Immature natural killer cell (primary cell): ENCODE measurements around the gene AQP1. TPM values are rescaled to one million over a fixed set of nuclear protein-coding genes. Genes with fewer than 3 reads are reported as not detected.

Source experiments
- DNase-seq, 3 donors: peaks; one replicate each; pipeline ENCODE4 v3.0.0; 2022; ENCODE audit warnings: mixed read lengths in 1 of 3
- H3K27ac Mint-ChIP-seq, 6 donors: one replicate each; pipeline ENCODE4 v1.8.0; 2020; ENCODE audit warnings: mixed read lengths in 6 of 6, mild to moderate bottlenecking in 5 of 6, inconsistent platforms in 4 of 6, moderate library complexity in 3 of 6
- H3K27me3 Mint-ChIP-seq, 3 donors: one replicate each; pipeline ENCODE4 v1.8.0; 2020 to 2021; ENCODE audit warnings: low read depth in 3 of 3, mild to moderate bottlenecking in 3 of 3, mixed read lengths in 3 of 3, moderate library complexity in 3 of 3, inconsistent platforms in 1 of 3
- H3K36me3 Mint-ChIP-seq, 3 donors: one replicate each; pipeline ENCODE4 v1.8.0; 2020; ENCODE audit warnings: mixed read lengths in 3 of 3, inconsistent platforms in 2 of 3, mild to moderate bottlenecking in 2 of 3
- H3K4me1 Mint-ChIP-seq, 2 donors: one replicate each; pipeline ENCODE4 v1.8.0; 2020; ENCODE audit warnings: inconsistent platforms in 2 of 2, mild to moderate bottlenecking in 2 of 2, mixed read lengths in 2 of 2, moderate library complexity in 1 of 2
- H3K4me3 Mint-ChIP-seq, 5 donors: one replicate each; pipeline ENCODE4 v1.8.0; 2020; ENCODE audit warnings: mild to moderate bottlenecking in 5 of 5, mixed read lengths in 5 of 5, inconsistent platforms in 3 of 5, moderate library complexity in 3 of 5
- H3K9me3 Mint-ChIP-seq, 6 donors: one replicate each; pipeline ENCODE4 v1.8.0; 2020; ENCODE audit warnings: mild to moderate bottlenecking in 6 of 6, mixed read lengths in 6 of 6, inconsistent platforms in 4 of 6, moderate library complexity in 3 of 6
- polyA plus RNA-seq, 3 donors: library from polyadenylated mRNA; unstranded; fragments of 300-500 nt; fragmentation: Illumina TruSeq; gene quantifications; one replicate each; pipeline ENCODE4 v1.2.3, GENCODE V29; 2021

AQP1 gene
- polyA plus RNA-seq, 3 donors from 2014 or later, result 0.08 TPM; not detected in 2

DNA sequence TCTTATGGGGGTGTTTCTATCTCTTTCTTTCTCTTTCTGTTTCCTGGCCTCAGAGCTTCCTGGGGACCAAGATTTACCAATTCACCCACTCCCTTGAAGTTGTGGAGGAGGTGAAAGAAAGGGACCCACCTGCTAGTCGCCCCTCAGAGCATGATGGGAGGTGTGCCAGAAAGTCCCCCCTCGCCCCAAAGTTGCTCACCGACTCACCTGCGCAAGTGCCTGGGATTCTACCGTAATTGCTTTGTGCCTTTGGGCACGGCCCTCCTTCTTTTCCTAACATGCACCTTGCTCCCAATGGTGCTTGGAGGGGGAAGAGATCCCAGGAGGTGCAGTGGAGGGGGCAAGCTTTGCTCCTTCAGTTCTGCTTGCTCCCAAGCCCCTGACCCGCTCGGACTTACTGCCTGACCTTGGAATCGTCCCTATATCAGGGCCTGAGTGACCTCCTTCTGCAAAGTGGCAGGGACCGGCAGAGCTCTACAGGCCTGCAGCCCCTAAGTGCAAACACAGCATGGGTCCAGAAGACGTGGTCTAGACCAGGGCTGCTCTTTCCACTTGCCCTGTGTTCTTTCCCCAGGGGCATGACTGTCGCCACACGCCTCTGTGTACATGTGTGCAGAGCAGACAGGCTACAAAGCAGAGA is 12.2 kb downstream of the AQP1 start:
- no peaks in the 10 kb centered on the region for H3K36me3 Mint-ChIP-seq
- no peak for DNase-seq
- H3K27ac Mint-ChIP-seq, result no peak overlapping the region
- H3K9me3 Mint-ChIP-seq, result no peaks in the 10 kb centered on the region
- H3K4me3 Mint-ChIP-seq, result no peak overlapping the region
- peaks cover 0 to 3% (median 2%) of the 10 kb centered on the region in 3 donors for H3K27me3 Mint-ChIP-seq
- H3K4me1 Mint-ChIP-seq, result no peaks in the 10 kb centered on the region

DNA sequence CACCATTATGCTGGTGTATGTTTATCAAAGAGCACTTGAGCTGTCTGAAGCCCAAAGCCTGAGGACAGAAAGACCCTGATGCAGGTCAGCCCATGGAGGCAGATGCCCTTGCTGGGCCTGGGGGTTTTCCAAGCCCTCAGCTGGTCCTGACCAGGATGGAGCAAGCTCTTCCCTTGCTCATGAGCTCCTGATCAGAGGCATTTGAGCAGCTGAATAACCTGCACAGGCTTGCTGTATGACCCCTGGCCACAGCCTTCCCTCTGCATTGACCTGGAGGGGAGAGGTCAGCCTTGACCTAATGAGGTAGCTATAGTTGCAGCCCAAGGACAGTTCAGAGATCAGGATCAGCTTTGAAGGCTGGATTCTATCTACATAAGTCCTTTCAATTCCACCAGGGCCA is 13.0 kb downstream of the AQP1 start:
- Mint-ChIP-seq H3K4me3 (no peak overlapping the region), H3K4me1 (no peaks in the 10 kb centered on the region), H3K27ac (no peak overlapping the region), H3K36me3 (no peaks in the 10 kb centered on the region), H3K9me3 (no peaks in the 10 kb centered on the region), H3K27me3 (peaks cover 0 to 3% (median 2%) of the 10 kb centered on the region in 3 donors)
- DNase-seq, result no peak

DNA sequence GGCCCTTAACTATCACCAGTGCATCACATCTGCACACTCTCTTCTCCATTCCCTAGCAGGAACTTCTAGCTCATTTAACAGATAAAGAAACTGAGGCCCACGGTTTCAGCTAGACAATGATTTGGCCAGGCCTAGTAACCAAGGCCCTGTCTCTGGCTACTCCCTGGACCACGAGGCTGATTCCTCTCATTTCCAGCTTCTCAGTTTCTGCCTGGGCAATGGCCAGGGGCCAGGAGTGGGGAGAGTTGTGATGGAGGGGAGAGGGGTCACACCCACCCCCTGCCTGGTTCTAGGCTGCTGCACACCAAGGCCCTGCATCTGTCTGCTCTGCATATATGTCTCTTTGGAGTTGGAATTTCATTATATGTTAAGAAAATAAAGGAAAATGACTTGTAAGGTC is 13.5 kb downstream of the AQP1 start:
- H3K4me3 Mint-ChIP-seq, result no peak overlapping the region
- H3K27ac Mint-ChIP-seq, result no peak overlapping the region
- H3K4me1 Mint-ChIP-seq, result no peaks in the 10 kb centered on the region
- H3K27me3 Mint-ChIP-seq, result peaks cover 0 to 3% (median 0%) of the 10 kb centered on the region in 3 donors
- no peaks in the 10 kb centered on the region for H3K36me3 Mint-ChIP-seq
- DNase-seq, result no peak
- no peaks in the 10 kb centered on the region for H3K9me3 Mint-ChIP-seq

GRCh38 chr7:30925913-30926312 is 14.3 kb downstream of the AQP1 start:
- no peaks in the 10 kb centered on the region for H3K4me1 Mint-ChIP-seq
- H3K9me3 Mint-ChIP-seq, result no peaks in the 10 kb centered on the region
- DNase-seq, result no peak
- H3K27ac Mint-ChIP-seq, result no peak overlapping the region
- H3K4me3 Mint-ChIP-seq, result no peak overlapping the region
- peaks cover 0 to 3% (median 0%) of the 10 kb centered on the region in 3 donors for H3K27me3 Mint-ChIP-seq
- H3K36me3 Mint-ChIP-seq, result no peaks in the 10 kb centered on the region

DNA sequence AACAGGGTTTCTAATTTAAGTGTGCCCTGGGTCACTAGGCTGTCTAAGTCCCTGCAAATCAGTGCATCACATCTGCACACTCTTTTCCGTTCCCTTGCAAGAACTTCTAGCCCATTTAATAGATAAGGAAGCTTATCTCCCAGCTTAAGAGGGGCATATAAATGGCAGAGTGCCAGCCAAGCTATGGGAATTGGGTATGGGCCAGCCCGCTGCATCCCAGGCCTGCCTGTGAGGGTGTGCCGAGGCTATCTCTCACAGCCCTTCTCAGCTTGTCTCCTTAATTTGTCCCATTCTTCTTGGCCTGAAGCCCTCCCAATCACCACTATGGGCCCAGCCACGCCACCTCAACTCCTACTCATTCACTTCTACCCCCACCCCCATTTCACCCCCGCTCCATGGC is 14.7 kb downstream of the AQP1 start:
- Mint-ChIP-seq H3K4me1 (no peaks in the 10 kb centered on the region), H3K4me3 (no peak overlapping the region), H3K27ac (no peak overlapping the region), H3K9me3 (no peaks in the 10 kb centered on the region), H3K27me3 (peaks cover 0 to 3% (median 0%) of the 10 kb centered on the region in 3 donors), H3K36me3 (no peaks in the 10 kb centered on the region)
- DNase-seq, result no peak

DNA sequence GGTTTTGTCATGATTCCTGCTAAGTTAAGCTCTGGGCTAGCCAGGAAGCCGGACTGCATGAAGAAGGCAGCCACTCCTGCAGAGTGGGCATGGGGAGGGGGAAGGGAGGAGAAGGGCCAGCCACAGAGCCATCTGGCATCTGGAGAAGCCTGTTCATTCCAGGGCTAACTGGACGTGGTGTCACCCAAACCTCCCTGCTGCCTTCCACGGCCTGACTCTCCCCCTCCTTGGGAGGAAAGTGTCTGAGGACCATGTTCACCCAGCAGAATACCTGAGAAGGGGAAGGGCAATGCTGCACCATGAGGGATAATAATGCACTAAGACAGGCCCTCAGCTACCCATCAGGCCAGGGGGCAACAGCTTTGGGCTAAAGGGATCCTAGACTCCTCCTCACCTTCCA is 15.4 kb downstream of the AQP1 start:
- H3K36me3 Mint-ChIP-seq, result no peaks in the 10 kb centered on the region
- DNase-seq, result no peak

DNA sequence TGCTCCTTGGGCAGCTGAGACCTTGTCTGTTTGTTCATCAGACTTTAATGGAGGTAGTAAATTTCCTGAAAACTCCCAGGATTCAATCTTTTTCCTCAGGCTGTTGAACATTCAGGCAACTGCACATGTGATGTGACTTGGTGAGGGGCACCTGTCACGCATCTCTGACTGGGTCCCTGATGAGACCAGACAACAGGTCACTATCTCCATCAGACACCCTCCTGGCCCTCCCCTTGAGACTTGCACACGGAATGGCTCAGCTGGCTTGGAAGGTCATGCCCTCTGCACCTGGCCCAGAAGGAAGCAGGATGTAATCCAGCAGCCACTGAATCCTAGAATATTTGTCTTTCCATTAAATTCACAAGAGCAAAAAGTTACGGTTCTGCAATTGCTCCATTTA is 15.9 kb downstream of the AQP1 start:
- H3K4me1 Mint-ChIP-seq, result no peaks in the 10 kb centered on the region
- DNase-seq, result no peak
- H3K27ac Mint-ChIP-seq, result no peak overlapping the region
- H3K27me3 Mint-ChIP-seq, result peaks cover 0 to 3% (median 1%) of the 10 kb centered on the region in 3 donors
- no peaks in the 10 kb centered on the region for H3K9me3 Mint-ChIP-seq
- H3K36me3 Mint-ChIP-seq, result no peaks in the 10 kb centered on the region
- H3K4me3 Mint-ChIP-seq, result no peak overlapping the region

More for the DNA sequence above, 15.4 kb downstream of the AQP1 start:
- Mint-ChIP-seq H3K4me1 (no peaks in the 10 kb centered on the region), H3K27ac (no peak overlapping the region), H3K27me3 (peaks cover 0 to 3% (median 0%) of the 10 kb centered on the region in 3 donors), H3K9me3 (no peaks in the 10 kb centered on the region), H3K4me3 (no peak overlapping the region)

GRCh38 chr7:30928254-30928872 is 16.7 kb downstream of the AQP1 start:
- no peaks in the 10 kb centered on the region for H3K4me1 Mint-ChIP-seq
- no peak for DNase-seq
- H3K27me3 Mint-ChIP-seq, result peaks cover 0 to 3% (median 1%) of the 10 kb centered on the region in 3 donors
- no peaks in the 10 kb centered on the region for H3K9me3 Mint-ChIP-seq
- no peak overlapping the region for H3K4me3 Mint-ChIP-seq
- H3K27ac Mint-ChIP-seq, result no peak overlapping the region
- no peaks in the 10 kb centered on the region for H3K36me3 Mint-ChIP-seq

DNA sequence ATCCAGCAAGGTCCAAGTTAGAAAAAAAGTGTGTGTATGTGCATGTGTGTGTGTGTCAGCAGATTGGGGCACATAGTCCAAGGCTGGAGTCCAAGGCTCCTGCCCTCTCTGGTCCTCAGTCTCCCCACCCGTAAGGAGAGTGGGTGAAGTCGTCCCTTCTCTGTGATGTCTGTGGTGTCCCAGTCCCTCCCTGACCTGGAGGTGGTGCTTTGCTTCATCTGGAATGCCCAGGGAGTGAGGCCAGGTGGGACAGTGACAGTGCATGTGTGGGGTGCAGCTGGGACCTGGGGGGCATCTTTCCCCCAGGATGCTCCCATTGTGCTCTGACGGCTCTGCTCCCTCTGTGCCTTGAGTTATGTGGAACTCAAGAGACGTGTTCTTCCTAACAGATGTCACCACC is 18.0 kb downstream of the AQP1 start:
- H3K9me3 Mint-ChIP-seq, result no peaks in the 10 kb centered on the region
- DNase-seq, result no peak
- no peaks in the 10 kb centered on the region for H3K36me3 Mint-ChIP-seq
- H3K4me1 Mint-ChIP-seq, result no peaks in the 10 kb centered on the region
- peaks cover 0 to 3% (median 1%) of the 10 kb centered on the region in 3 donors for H3K27me3 Mint-ChIP-seq
- no peak overlapping the region for H3K27ac Mint-ChIP-seq
- no peak overlapping the region for H3K4me3 Mint-ChIP-seq

- H3K27me3 Mint-ChIP-seq, result peaks cover 0 to 3% (median 1%) of the 10 kb centered on the region in 3 donors
- no peak overlapping the region for H3K27ac Mint-ChIP-seq
- H3K36me3 Mint-ChIP-seq, result no peaks in the 10 kb centered on the region
- no peak overlapping the region for H3K4me3 Mint-ChIP-seq
- H3K9me3 Mint-ChIP-seq, result no peaks in the 10 kb centered on the region
- no peak for DNase-seq
- H3K4me1 Mint-ChIP-seq, result no peaks in the 10 kb centered on the region
Observed at GRCh38 chr7:30930621-30931020, 19.0 kb downstream of the AQP1 start.

DNA sequence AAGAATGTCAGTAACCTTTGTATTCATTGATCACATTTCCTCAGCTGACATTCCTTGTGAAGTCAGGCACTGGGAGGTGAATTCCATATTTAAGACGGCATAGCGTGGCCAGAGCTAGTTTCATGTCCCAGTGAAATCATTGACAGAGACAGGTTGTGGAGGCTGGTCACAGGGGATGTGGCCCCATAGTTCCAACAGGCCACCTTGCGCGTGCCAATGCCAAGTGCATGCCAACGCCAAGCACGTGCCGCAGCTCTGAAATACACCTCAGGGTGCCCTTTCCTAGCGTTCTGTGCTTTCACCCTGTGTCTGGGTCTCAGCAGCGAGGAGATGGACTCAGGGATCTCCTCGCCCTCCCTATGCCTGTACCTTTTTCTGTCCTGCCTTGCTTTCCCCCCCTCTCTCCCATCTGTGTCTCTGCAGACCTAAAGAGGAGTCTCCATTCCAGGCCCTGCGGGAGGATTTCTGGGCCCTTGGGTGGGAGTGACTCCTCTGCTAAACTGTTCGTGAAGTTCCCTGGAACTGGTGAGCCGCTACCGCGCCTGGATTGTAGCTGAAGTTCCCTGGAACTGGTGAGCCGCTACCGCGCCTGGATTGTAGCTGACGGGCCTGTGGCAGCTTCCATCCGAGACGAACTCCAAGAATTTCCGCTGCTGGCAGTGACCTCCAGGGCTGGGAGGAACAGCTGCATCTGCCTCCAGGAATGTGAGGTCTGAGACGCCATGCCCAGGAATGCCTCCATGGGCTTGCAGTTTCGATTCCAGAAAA is 19.7 kb downstream of the AQP1 start:
- H3K4me1 Mint-ChIP-seq, result no peaks in the 10 kb centered on the region
- no peaks in the 10 kb centered on the region for H3K9me3 Mint-ChIP-seq
- no peak overlapping the region for H3K27ac Mint-ChIP-seq
- peaks cover 0 to 4% (median 1%) of the 10 kb centered on the region in 3 donors for H3K27me3 Mint-ChIP-seq
- no peaks in the 10 kb centered on the region for H3K36me3 Mint-ChIP-seq
- DNase-seq, result no peak
- no peak overlapping the region for H3K4me3 Mint-ChIP-seq

DNA sequence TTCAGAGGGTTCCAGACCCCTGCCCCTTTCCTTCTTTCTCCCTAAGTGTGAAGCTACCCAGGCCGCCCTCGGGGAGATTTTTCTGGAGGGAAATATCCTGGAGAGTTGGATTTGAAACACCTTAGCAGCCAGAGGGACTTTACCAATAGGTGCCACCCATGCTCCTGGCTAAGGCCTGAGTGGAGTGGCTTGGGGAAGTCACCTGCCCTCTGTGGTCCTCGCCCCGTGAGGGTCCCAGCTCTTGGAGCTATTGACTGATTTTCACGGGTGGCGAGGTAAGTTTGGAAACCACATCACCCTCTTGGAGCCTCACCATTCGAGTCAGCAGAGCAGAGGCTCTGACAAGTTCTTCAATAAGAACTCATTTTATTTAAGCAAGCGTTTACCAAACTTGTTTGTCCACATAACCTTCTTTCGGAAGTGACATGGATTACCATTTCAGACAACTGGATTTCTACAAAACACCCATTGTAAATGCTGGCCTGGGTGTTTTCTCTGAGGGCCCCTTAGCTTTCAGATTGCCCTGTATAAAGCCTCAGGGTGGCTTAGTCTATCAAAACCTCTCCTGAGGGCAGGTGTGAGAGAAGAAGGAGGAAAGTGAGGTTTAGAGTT is 20.4 kb downstream of the AQP1 start:
- H3K4me1 Mint-ChIP-seq, result no peaks in the 10 kb centered on the region
- no peaks in the 10 kb centered on the region for H3K36me3 Mint-ChIP-seq
- H3K27me3 Mint-ChIP-seq, result peaks cover 0 to 9% (median 1%) of the 10 kb centered on the region in 3 donors
- H3K27ac Mint-ChIP-seq, result no peak overlapping the region
- no peak for DNase-seq
- no peak overlapping the region for H3K4me3 Mint-ChIP-seq
- no peaks in the 10 kb centered on the region for H3K9me3 Mint-ChIP-seq

- no peak for DNase-seq
- Mint-ChIP-seq H3K27ac (no peak overlapping the region), H3K27me3 (peaks cover 0 to 10% (median 1%) of the 10 kb centered on the region in 3 donors), H3K9me3 (no peaks in the 10 kb centered on the region), H3K36me3 (no peaks in the 10 kb centered on the region), H3K4me1 (no peaks in the 10 kb centered on the region), H3K4me3 (no peak overlapping the region)
Observed at GRCh38 chr7:30932562-30932961, 20.9 kb downstream of the AQP1 start.
